Ascending aorta (tissue), 2 donors: Measurements from ENCODE around the gene DNER. TPM values are rescaled to one million over a fixed set of nuclear protein-coding genes. Genes with fewer than 3 reads are reported as not detected.

Experiments
- DNase-seq, 2 donors: peaks; one replicate each; pipeline ENCODE4 v3.0.0-alpha.2; 2019; ENCODE audit warnings: low spot score in 2 of 2
- H3K27ac ChIP-seq, 2 donors: fragments of 200-600 bp; sonication (generic); one replicate each; pipeline ENCODE4 v1.5.1; 2016 to 2017; ENCODE audit warnings: mild to moderate bottlenecking in 1 of 2
- H3K27me3 ChIP-seq: fragments of 200-600 bp; sonication (generic); one replicate; pipeline ENCODE4 v1.5.1; 2017
- H3K36me3 ChIP-seq, 2 donors: fragments of 200-600 bp; sonication (generic); one replicate each; pipeline ENCODE4 v1.5.1; 2016
- H3K4me1 ChIP-seq, 2 donors: fragments of 200-600 bp; sonication (generic); one replicate each; pipeline ENCODE4 v1.5.1; 2016 to 2017; ENCODE audit warnings: mild to moderate bottlenecking in 1 of 2
- H3K4me3 ChIP-seq, 2 donors: fragments of 200-600 bp; sonication (generic); one replicate each; pipeline ENCODE4 v1.5.1; 2016 to 2017; ENCODE audit warnings: mild to moderate bottlenecking in 1 of 2
- H3K9me3 ChIP-seq, 2 donors: fragments of 200-600 bp; sonication (generic); one replicate each; pipeline ENCODE4 v1.5.1; 2016
- CTCF ChIP-seq, 3 experiments: fragments of 200-600 bp in 2 of 3; fragments of 450-650 bp in 1 of 3; sonication (generic) in 2 of 3; IDR thresholded peaks; one replicate each; pipeline ENCODE4 v1.5.1; 2016 to 2019; ENCODE audit warnings: antibody characterized with exemption in 3 of 3, mild to moderate bottlenecking in 1 of 3, moderate library complexity in 1 of 3
- intact Hi-C: fragments of 100-400 bp; cut with DNase I; formaldehyde crosslinking; loops from one replicate; pipeline ENCODE4 v1.15.1; 2023
- total RNA-seq: library from RNA; depleted of rRNA; stranded (reverse); fragments of >200 nt; gene quantifications from one replicate; pipeline ENCODE4 v1.1.0, GENCODE V29; 2016

DNER gene
- total RNA-seq, 1 donor from 2014 or later = 1.2 TPM

DNA sequence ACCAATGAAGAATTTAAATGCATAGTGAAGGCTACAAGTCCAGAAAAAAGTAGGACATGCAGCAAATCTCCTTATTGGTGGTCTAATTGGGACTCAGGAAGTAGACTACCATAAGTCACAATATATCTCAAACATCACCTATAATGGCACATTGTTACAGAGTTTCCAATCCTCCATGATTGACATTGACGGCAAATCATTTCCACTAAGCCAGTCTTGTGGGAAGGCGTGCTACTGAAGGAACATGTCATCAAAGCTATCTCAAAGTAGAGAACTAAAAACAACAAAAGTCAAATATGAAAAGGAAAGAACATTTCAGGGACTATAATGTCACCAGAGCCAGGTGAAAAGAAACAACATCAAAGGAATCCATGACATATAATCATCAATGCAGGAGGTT, 276.9 kb downstream of the DNER start:
- intact Hi-C loops = no loop called here
- H3K36me3 ChIP-seq = no peaks in the 10 kb centered on the region
- H3K4me1 ChIP-seq = peaks cover 0 to 11% of the 10 kb centered on the region in 2 donors
- no peak for TF ChIP-seq CTCF (IDR thresholded peaks at IDR 0.05)
- no peak overlapping the region for H3K27ac ChIP-seq
- H3K9me3 ChIP-seq = no peaks in the 10 kb centered on the region
- no peaks in the 10 kb centered on the region for H3K27me3 ChIP-seq
- H3K4me3 ChIP-seq = no peak overlapping the region
- no peak for DNase-seq

DNA sequence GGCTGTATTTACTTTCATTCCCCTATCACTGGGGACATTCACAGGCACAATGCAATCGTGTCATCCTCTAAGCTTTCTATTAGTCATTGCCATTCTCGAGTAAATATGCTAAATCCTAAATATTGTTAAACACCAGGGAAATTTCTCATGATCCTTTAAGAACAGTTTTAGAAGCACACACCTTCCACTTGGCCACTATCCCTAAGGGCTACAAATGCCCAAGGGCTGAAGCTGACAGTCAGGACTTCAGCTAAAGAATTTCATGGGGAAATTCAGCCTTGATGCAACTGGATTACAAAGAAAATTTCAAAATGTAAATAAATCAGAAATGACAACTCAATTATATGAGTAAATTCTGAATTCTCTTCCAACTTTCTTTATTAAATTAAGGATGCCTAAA, 280.2 kb downstream of the DNER start:
- no peak for DNase-seq
- TF ChIP-seq CTCF (IDR thresholded peaks at IDR 0.05) = no peak
- Histone ChIP-seq H3K4me3 (no peak overlapping the region), H3K27ac (no peak overlapping the region), H3K4me1 (peaks cover 0 to 26% of the 10 kb centered on the region in 2 donors), H3K36me3 (no peaks in the 10 kb centered on the region), H3K9me3 (no peaks in the 10 kb centered on the region), H3K27me3 (no peaks in the 10 kb centered on the region)
- intact Hi-C loops = no loop called here

DNA sequence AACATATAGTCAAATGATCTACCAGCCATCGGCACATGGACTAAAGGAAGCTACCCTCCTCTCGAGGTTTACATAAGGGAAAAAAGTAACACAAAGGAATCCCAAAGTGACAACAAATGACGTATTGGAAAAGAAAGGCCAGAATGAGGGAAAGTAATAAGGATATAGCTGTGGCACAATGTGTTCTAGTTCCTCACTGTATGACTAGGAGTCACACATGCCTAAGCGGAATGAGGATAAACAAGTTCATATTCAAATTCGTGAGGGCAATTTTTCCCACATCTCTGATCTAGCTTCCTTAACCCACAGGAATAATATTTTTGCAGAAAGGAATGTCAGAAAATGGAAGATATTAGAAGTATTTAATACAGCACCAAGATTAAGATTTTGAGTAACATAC, 281.0 kb downstream of the DNER start:
- intact Hi-C loops = no loop called here
- Histone ChIP-seq H3K4me1 (peaks cover 0 to 29% of the 10 kb centered on the region in 2 donors), H3K9me3 (no peaks in the 10 kb centered on the region), H3K36me3 (no peaks in the 10 kb centered on the region), H3K27me3 (no peaks in the 10 kb centered on the region), H3K27ac (peak overlapping the region in 1 of 2 donors; percentile 52), H3K4me3 (no peak overlapping the region)
- TF ChIP-seq CTCF (IDR thresholded peaks at IDR 0.05) = no peak
- no peak for DNase-seq

DNA sequence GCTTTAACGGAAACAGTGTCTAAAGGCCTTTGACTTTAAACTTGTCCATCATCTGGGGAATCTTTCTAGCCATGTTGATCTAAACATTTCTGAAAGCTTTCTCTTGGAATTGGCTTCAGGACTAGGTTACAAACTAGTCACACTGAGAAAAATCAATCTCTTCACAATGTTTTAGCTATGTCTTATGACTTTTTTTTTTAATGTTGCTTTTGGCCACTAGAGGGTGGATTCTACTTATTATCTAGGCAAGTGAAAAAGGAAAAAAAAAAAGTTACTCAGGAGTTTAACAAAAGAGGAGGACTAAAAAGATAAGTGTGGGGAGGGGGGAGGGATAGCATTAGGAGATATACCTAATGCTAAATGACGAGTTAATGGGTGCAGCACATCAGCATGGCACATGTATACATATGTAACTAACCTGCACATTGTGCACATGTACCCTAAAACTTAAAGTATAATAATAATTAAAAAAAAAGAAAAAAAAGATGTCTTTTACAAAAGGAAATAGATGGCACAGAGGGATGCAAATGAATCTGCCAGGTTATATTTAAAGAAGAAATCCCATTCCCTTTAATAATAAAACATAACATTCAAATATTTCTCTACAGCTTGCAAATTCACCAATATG, 282.9 kb downstream of the DNER start:
- intact Hi-C loops = loop anchor here (1.0 kb wide), 1 partner anchor 156 kb away; no protein-coding TSS in a partner anchor
- Histone ChIP-seq H3K4me1 (peaks cover 0 to 28% of the 10 kb centered on the region in 2 donors), H3K4me3 (no peak overlapping the region), H3K9me3 (no peaks in the 10 kb centered on the region), H3K27ac (peak overlapping the region; percentile 1 to 9), H3K36me3 (no peaks in the 10 kb centered on the region), H3K27me3 (no peaks in the 10 kb centered on the region)
- TF ChIP-seq CTCF (IDR thresholded peaks at IDR 0.05) = peak; percentile 26 to 45 (median 37)
- no peak for DNase-seq

DNA sequence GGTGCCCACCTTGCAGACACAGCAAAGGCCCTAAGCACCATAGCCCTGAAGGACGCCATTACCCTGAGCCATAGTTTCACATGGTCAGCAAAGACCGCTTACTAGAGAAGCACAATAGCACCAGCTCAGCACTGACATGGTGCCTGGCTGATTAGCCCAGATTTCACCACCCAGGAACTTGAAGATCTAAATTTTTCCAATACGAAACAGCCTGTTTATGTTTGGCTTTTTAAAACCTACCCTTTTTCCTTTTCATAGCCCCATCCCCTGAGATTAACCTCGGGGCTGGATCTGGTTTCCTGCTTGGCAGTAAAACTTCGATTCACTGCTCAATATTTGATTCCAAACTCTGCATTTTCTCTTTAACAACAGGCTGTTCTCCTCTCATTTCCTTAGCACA, 284.8 kb downstream of the DNER start:
- no peak for TF ChIP-seq CTCF (IDR thresholded peaks at IDR 0.05)
- Histone ChIP-seq H3K9me3 (no peaks in the 10 kb centered on the region), H3K36me3 (no peaks in the 10 kb centered on the region), H3K27me3 (no peaks in the 10 kb centered on the region), H3K4me3 (no peak overlapping the region), H3K4me1 (peaks cover 0 to 26% of the 10 kb centered on the region in 2 donors), H3K27ac (peak overlapping the region; percentile 33 to 65)
- DNase-seq = no peak
- intact Hi-C loops = no loop called here

- H3K27me3 ChIP-seq = no peaks in the 10 kb centered on the region
- intact Hi-C loops = no loop called here
- DNase-seq = no peak
- no peak overlapping the region for H3K27ac ChIP-seq
- no peaks in the 10 kb centered on the region for H3K36me3 ChIP-seq
- no peak for TF ChIP-seq CTCF (IDR thresholded peaks at IDR 0.05)
- no peaks in the 10 kb centered on the region for H3K9me3 ChIP-seq
- H3K4me3 ChIP-seq = no peak overlapping the region
- H3K4me1 ChIP-seq = peaks cover 0 to 28% of the 10 kb centered on the region in 2 donors
Observed at GRCh38 chr2:229426464-229426863, 287.9 kb downstream of the DNER start.
